HT1080 (cell line): Measurements from ENCODE around the gene HOXD10. TPM values are rescaled to one million over a fixed set of nuclear protein-coding genes. Genes with fewer than 3 reads are reported as not detected.
A peak's percentile ranks its signal among the peaks of the same experiment; 100 is the strongest.

Experiments
- DNase-seq: peaks from one replicate; pipeline ENCODE4 v3.0.0-alpha.2; 2015; ENCODE audit warnings: low read depth
- total RNA-seq: library from RNA; depleted of rRNA; stranded (reverse); fragments of >200 nt; shearing (Covaris generic); gene quantifications from 2 replicates; pipeline ENCODE4 v1.2.3, GENCODE V29; 2014

The HOXD10 gene
- total RNA-seq, 1 experiment from 2014 or later: 8.6 TPM

- DNase-seq: no peak
Observed at GRCh38 chr2:176094349-176094748, 22.2 kb upstream of the HOXD10 start.

DNA sequence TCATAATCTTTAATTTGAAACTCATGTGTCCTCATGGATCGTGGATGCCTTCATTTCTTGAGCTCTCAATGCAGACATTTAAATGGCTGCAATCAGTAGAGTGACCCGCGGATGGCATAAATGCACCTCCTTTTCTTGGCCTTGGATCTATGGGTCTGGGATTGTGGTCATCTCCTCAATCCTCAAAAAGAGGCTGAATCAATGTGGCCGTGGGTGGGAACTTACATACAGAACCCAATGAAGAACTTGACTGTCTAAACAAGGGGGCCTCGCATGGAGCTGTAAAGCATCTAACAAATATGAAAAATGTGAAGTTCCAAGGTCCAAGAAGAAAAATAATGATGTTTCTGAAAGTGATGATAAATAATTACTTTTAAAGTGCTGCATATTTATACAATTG is 21.2 kb upstream of the HOXD10 start:
- no peak for DNase-seq

GRCh38 chr2:176096243-176096985 is 20.2 kb upstream of the HOXD10 start:
- peak; percentile 20 for DNase-seq

- peak; percentile 84 for DNase-seq
Observed at GRCh38 chr2:176096986-176097819, 19.4 kb upstream of the HOXD10 start.

GRCh38 chr2:176097820-176098365 is 18.7 kb upstream of the HOXD10 start:
- DNase-seq: no peak

- no peak for DNase-seq
Observed at GRCh38 chr2:176098366-176099158, 18.0 kb upstream of the HOXD10 start.

DNA sequence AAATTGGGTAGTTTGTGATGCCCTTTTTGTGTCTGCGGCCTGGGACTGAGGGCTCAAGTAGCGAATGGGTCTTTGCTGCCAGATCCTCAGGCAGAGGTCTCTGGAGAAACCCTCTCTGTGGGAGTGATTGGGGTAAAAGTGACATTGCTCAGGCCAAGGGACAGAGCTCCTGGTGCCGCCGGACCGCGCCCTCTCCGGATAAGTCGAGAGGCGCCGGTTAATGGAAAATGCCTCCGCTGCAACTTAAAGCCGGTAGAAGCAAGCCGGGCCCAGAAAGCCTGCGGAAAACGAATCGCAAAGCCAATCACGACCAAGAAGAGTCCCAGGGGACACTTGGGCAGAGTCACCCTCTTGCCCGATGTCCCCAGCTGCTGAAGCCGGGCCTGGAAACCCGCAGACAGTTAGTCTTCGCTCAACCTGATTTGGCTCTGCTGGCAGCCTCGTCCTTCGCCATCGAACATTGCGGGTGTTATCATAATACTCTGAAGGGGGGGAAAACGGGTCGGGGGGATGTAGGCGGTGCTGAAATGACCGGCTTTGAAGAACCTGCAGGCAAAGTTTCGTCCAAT is 17.3 kb upstream of the HOXD10 start:
- no peak for DNase-seq

DNA sequence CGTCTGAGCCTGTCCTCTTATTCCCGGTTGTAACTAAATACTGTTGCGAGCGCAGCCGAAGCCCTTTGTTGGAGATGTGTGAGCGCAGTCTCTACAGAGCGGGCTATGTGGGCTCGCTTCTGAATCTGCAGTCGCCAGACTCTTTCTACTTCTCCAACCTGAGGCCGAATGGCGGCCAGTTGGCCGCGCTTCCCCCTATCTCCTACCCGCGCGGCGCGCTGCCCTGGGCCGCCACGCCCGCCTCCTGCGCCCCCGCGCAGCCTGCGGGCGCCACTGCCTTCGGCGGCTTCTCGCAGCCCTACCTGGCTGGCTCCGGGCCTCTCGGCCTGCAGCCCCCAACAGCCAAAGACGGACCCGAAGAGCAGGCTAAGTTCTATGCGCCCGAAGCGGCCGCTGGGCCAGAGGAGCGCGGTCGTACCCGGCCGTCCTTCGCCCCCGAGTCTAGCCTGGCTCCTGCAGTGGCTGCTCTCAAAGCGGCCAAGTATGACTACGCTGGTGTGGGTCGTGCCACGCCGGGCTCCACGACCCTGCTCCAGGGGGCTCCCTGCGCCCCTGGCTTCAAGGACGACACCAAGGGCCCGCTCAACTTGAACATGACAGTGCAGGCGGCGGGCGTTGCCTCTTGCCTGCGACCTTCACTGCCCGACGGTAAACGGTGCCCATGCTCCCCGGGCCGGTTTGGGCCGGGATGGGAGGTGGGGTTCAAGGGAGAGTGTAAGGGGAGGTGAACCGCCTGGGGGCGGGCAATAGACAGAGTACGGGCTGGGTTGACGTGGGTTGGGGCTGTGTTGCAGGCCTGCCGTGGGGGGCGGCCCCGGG is 16.6 kb upstream of the HOXD10 start, which contains the start of gene HOXD12:
Gene HOXD12 (plus strand): TSS at position 68 of the 819 bp plus-strand sequence. CDS start 7 bp downstream, at position 75.
- DNase-seq: no peak

- DNase-seq: no peak
Observed at GRCh38 chr2:176100547-176101140, 15.9 kb upstream of the HOXD10 start.

GRCh38 chr2:176101216-176101830 is 15.3 kb upstream of the HOXD10 start:
- no peak for DNase-seq

DNA sequence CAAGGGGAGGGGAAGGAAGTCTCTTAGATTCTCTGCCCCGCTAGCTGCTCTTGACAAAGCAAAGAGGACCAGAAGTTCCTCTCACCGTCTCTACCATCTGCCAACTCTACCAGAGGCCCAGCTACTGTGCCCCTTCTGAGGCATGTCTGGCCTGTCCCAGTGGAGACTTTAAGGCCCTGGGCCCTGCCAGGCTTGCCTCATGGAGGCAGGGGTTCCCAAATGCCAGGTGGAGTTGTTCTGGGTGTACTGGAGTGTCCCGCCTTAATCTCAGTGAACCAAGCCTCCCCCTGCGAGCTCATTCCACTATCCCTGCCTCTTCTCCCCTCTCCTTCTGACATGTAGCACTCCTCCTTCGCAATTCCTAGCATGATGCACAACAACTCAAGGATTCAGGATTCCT is 14.7 kb upstream of the HOXD10 start:
- no peak for DNase-seq

- DNase-seq: no peak
Observed at GRCh38 chr2:176102309-176102866, 14.2 kb upstream of the HOXD10 start.

- no peak for DNase-seq
Observed at GRCh38 chr2:176103194-176103593, 13.4 kb upstream of the HOXD10 start.

DNA sequence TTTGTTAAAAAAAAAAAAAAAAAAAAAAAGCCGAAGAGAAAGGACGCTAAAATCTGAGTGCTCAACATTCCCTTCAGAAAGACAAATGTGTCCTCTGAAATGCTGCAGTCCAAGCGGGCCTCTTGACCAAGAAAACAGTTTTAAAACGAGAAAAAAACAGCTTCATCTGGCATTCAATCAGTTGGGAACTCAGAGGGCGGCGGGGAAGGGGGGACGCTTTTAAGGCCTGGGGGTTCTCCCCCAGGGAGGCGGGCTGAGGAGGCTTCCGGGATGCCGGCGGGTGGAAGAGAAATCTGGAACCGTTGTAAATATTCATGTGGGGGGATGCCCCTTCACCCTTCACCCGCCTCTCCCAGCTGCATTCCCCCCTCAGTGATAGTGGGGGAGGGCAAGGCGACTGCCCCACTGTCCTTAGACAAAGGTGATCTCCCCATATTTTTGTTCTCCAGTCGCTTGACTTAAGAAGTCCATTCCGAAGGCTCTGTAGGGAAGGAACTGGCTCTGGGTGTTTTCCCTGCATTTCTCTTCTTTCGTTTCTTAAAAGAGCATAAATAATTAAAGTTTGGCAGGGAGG is 12.7 kb upstream of the HOXD10 start:
- DNase-seq: no peak

DNA sequence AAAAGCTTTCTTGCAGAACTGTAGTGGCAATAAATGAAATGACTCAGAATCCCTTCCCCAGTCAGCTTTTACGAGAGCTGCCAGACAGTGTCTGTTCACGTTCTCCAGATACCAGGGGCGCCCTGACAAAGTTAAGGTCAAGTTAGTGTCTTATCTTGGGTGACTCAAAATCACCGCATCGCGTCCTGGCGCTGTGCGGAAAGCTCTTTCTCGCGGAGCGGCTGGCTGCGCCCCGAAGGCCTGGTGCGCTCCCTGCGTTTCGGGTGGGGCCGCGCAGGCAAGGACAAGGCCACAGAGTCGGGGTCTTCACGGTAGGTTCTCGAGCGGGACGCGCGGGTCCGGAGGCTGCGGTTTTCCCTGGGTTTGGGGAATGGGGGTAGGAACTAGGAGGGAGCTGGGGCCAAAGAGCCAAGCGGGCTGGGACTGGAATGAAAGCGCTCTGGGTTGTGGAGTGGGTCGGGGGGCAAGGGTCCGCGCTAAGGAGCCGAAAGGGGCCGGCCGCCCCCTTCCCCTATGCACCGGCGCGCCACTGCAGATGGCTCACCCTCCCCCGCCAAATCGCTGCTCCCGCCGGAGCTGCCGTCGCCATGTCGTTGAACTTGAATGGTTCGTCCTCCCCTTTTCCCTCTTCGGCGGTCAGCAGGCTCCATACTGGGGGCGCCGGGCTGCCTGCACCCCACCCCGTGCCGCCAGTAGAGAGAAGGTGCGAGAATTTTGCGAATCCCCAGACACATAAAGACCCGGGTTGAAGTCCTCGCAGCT is 12.1 kb upstream of the HOXD10 start:
- DNase-seq: peak; percentile 48

GRCh38 chr2:176105078-176105729 is 11.4 kb upstream of the HOXD10 start:
- DNase-seq: peak; percentile 71
